HepG2 (cell line): ENCODE measurements around the gene WDR35. TPM values are rescaled to one million over a fixed set of nuclear protein-coding genes. Genes with fewer than 3 reads are reported as not detected.
A peak's percentile ranks its signal among the peaks of the same experiment; 100 is the strongest.
"Not testable (repeated sequence)": the region's sequence is repeated elsewhere in the genome, so short reads cannot be mapped to it uniquely, and the experiment has no call there.

Experiments used
- ATAC-seq: fragments of 200-7000 bp; cut with Tn5 transposase; 3 replicates; pipeline ENCODE4 v1.9.1; 2020; ENCODE audit warnings: mild to moderate bottlenecking, moderate library complexity
- BruUV-seq: library from RNA; stranded (reverse); fragments of 400-500 nt; replicated peaks from 2 replicates; lab custom pipeline; 2021; lab: Mats Ljungman, UMichigan
- CTCF ChIA-PET: fragments of 300-600 bp; formaldehyde crosslinking; extraction: SDS; loops from one replicate; lab custom pipeline; 2021; ENCODE audit warnings: low total read pairs, inconsistent platforms, low intra/inter-chr PET ratio; lab: Yijun Ruan, JAX
- POLR2A ChIA-PET: fragments of 350-600 bp; sonication (Branson Sonifier 250); formaldehyde crosslinking; loops from one replicate; lab custom pipeline; 2020; ENCODE audit warnings: antibody characterized with exemption, inconsistent platforms; lab: Yijun Ruan, JAX
- DNase-seq: peaks from one replicate; pipeline ENCODE4 v3.0.0-alpha.2; 2015; ENCODE audit warnings: low spot score
- FAIRE-seq: peaks from 3 replicates; lab custom pipeline; 2011; peaks lifted over from hg19 to GRCh38; lab: Jason Lieb, UNC
- H2AFZ ChIP-seq: one replicate; pipeline ENCODE4 v1.6.1; 2011; ENCODE audit warnings: low read length, inconsistent platforms
- H3K27ac ChIP-seq: fragments of 300-600 bp; 3 replicates; pipeline ENCODE4 v1.8.0; 2011; ENCODE audit warnings: mixed run types, mild to moderate bottlenecking, mixed read lengths, low read length, inconsistent platforms; ENCODE audit not compliant: insufficient read depth; ENCODE audit errors: extremely low read length
- H3K27me3 ChIP-seq, 2 experiments: fragments of 200-600 bp in 1 of 2; 2 replicates in 1 of 2; 3 replicates in 1 of 2; pipeline versions ENCODE4 v1.6.0 to v1.8.0; 2011; ENCODE audit warnings: low read length in 2 of 2, mild to moderate bottlenecking in 2 of 2, moderate library complexity in 2 of 2, inconsistent platforms in 1 of 2; ENCODE audit not compliant: insufficient read depth in 2 of 2, control insufficient read depth in 1 of 2
- H3K36me3 ChIP-seq, 2 experiments: fragments of 200-600 bp in 1 of 2; replicated peaks in 1 of 2; 2 replicates in 1 of 2; 3 replicates in 1 of 2; pipeline versions ENCODE4 v1.5.1 to v1.8.0; 2011; ENCODE audit warnings: low read length in 2 of 2, inconsistent platforms in 1 of 2; ENCODE audit not compliant: insufficient read depth in 2 of 2, control insufficient read depth in 1 of 2
- H3K4me1 ChIP-seq: 2 replicates; pipeline ENCODE4 v1.5.1; 2012; ENCODE audit warnings: low read length, inconsistent platforms; ENCODE audit not compliant: insufficient read depth
- H3K4me2 ChIP-seq: 2 replicates; pipeline ENCODE4 v1.6.0; 2011; ENCODE audit warnings: low read depth, low read length, inconsistent platforms
- H3K4me3 ChIP-seq, 3 experiments: fragments of 200-600 bp in 1 of 3; sonication (generic), shearing (Covaris generic) in 1 of 3; replicated peaks in 1 of 3; 2 replicates each; pipeline ENCODE4 v1.5.1; 2011 to 2016; ENCODE audit warnings: low read length in 3 of 3, inconsistent platforms in 2 of 3, low read depth in 2 of 3, mild to moderate bottlenecking in 2 of 3, control low read depth in 1 of 3, mixed read lengths in 1 of 3; ENCODE audit not compliant: insufficient read depth in 1 of 3
- H3K79me2 ChIP-seq: one replicate; pipeline ENCODE4 v1.6.1; 2011; ENCODE audit warnings: low read length, inconsistent platforms; ENCODE audit not compliant: insufficient read depth
- H3K9ac ChIP-seq: 2 replicates; pipeline ENCODE4 v1.6.0; 2011; ENCODE audit warnings: mild to moderate bottlenecking, low read depth, low read length, inconsistent platforms; ENCODE audit not compliant: insufficient read depth
- H3K9me3 ChIP-seq: 2 replicates; pipeline ENCODE4 v1.5.1; 2012; ENCODE audit warnings: mild to moderate bottlenecking, low read length
- H4K20me1 ChIP-seq: 2 replicates; pipeline ENCODE4 v1.6.0; 2011; ENCODE audit warnings: inconsistent platforms, mild to moderate bottlenecking, low read length, moderate library complexity; ENCODE audit not compliant: insufficient read depth
- CREB1 ChIP-seq, 2 experiments: fragments of 450-650 bp in 1 of 2; IDR thresholded peaks; 2 replicates each; pipeline ENCODE4 v1.6.1; 2016 to 2017; ENCODE audit warnings: control low read depth in 1 of 2, mild to moderate bottlenecking in 1 of 2, missing compliant biosample characterization in 1 of 2, missing genetic modification characterization in 1 of 2
- ZNF841 ChIP-seq: sonication (generic); formaldehyde crosslinking; IDR thresholded peaks from 2 replicates; pipeline ENCODE4 v1.8.1; 2023; ENCODE audit warnings: missing genetic modification reagents, borderline replicate concordance
- WGBS: methylation state at CpG from one replicate; pipeline ENCODE4 v1.1.6; 2017; ENCODE audit warnings: low lambda C conversion rate; 5-methylcytosine and 5-hydroxymethylcytosine counted together
- in situ Hi-C: cut with HindIII; loops from 2 replicates; pipeline ENCODE4 v1.10.0; 2017; ENCODE audit warnings: low pct_unique_long_range_greater_than_20kb; ENCODE audit not compliant: extremely low pct_ligation_motif_present
- intact Hi-C: fragments of 100-400 bp; cut with micrococcal nuclease; formaldehyde crosslinking; loops from one replicate; pipeline ENCODE4 v1.10.0; 2022; ENCODE audit not compliant: unreplicated experiment
- polyA plus RNA-seq, 8 experiments: library from polyadenylated mRNA; depleted of rRNA in 3 of 8; stranded (reverse) in 7 of 8; unstranded in 1 of 8; fragments of >200 nt; fragmentation: Illumina TruSeq in 4 of 8; extraction: Trizol in 4 of 8; gene quantifications; 2 replicates each; pipeline versions ENCODE4 v1.2.1 to v1.2.3, GENCODE V29; 2011 to 2016; ENCODE audit warnings: low read depth in 4 of 8, missing spikeins in 1 of 8, mixed read lengths in 1 of 8; ENCODE audit not compliant: insufficient read depth in 1 of 8
- total RNA-seq, 5 experiments: library from RNA; depleted of rRNA; stranded (reverse); fragments of >200 nt; fragmentation: Illumina TruSeq; extraction: Trizol; gene quantifications; 2 replicates each; pipeline ENCODE4 v1.2.3, GENCODE V29; 2016; ENCODE audit warnings: low read depth in 1 of 5

The WDR35 gene
- total and polyA plus RNA-seq, 2 of the 13 experiments (the other 11 are each of a cell fraction or from before 2014, with no cell fraction given), result 11.1 to 19.6 TPM

GRCh38 chr2:19893520-19894133 lies 96.3 kb downstream of the WDR35 start:
- Histone ChIP-seq H3K4me2 (no peak overlapping the region), H3K9me3 (no peaks in the 10 kb centered on the region), H2AFZ (no peak overlapping the region), H3K27ac (no peak overlapping the region), H3K4me1 (peaks cover 61% of the 10 kb centered on the region), H4K20me1 (0 out of 2 replicates have a peak, but pooled peaks cover 3% of the 10 kb centered on the region), H3K79me2 (peaks cover 32% of the 10 kb centered on the region), H3K36me3 (0 out of 5 replicates have a peak, but pooled peaks cover 0 to 3% of the 10 kb centered on the region in 2 experiments), H3K4me3 (no peak overlapping the region)
- intact Hi-C loops (no loop called here), in situ Hi-C loops (no loop called here)
- DNase-seq, result no peak
- no peak for FAIRE-seq
- no TSS peak for BruUV-seq
- no peak for ATAC-seq
- WGBS, result 97% methylated on average over 4 of the region's 4 CpGs
- TF ChIP-seq CREB1 (IDR thresholded peaks at IDR 0.05) (no peak), CREB1 (CRISPR knock-in tag; IDR thresholded peaks at IDR 0.05) (peak; percentile 26; the same call in 1 of the 2 replicates), ZNF841 (CRISPR knock-in tag) (no peak)
- TF ChIP-seq, all 625 proteins: peak for 1
- Histone ChIP-seq H3K9ac (no peak overlapping the region), H3K27me3 (no peaks in the 10 kb centered on the region)
- ChIA-PET CTCF (no interaction called here), POLR2A (no interaction called here)

- H3K9ac ChIP-seq, CTCF ChIA-PET: not testable (repeated sequence)
Observed at GRCh38 chr2:19891971-19892370, 97.9 kb downstream of the WDR35 start.

More at GRCh38 chr2:19891971-19892370, 97.9 kb downstream of the WDR35 start:
- H3K27me3 ChIP-seq, H3K36me3 ChIP-seq, intact Hi-C loops, POLR2A ChIA-PET, H3K4me2 ChIP-seq, DNase-seq, ATAC-seq, FAIRE-seq, H4K20me1 ChIP-seq, H3K4me3 ChIP-seq, H3K27ac ChIP-seq, in situ Hi-C loops, H2AFZ ChIP-seq, BruUV-seq, H3K9me3 ChIP-seq: not testable (repeated sequence)
- 96% methylated on average over 4 of the region's 4 CpGs for WGBS
- H3K79me2 ChIP-seq, result peaks cover 16% of the 10 kb centered on the region
- peaks cover 46% of the 10 kb centered on the region for H3K4me1 ChIP-seq
